T-cell (primary cell): Measurements from ENCODE around the gene PRKCA. TPM values are rescaled to one million over a fixed set of nuclear protein-coding genes. Genes with fewer than 3 reads are reported as not detected.
"Not testable (repeated sequence)": the region's sequence is repeated elsewhere in the genome, so short reads cannot be mapped to it uniquely, and the experiment has no call there.

Experiments used
- ATAC-seq, 4 experiments: fragments of 200-7000 bp in 3 of 4; fragments of 150-1000 bp in 1 of 4; cut with Tn5 transposase; replicated peaks in 1 of 4; 1 replicate in 3 of 4; 2 replicates in 1 of 4; pipeline ENCODE4 v1.10.0; 2021; ENCODE audit warnings: moderate library complexity in 3 of 4, mild to moderate bottlenecking in 2 of 4, moderate number of reproducible peaks in 1 of 4
- CTCF ChIA-PET, 2 donors: fragments of 300-600 bp; sonication (Branson Sonifier 250); formaldehyde crosslinking; loops; one replicate each; lab custom pipeline; 2022; ENCODE audit warnings: antibody characterized with exemption in 2 of 2; lab: Charles Lee
- POLR2A ChIA-PET, 2 donors: fragments of 300-600 bp; sonication (Branson Sonifier 250); formaldehyde crosslinking; loops; one replicate each; lab custom pipeline; 2022; ENCODE audit warnings: antibody characterized with exemption in 2 of 2; lab: Charles Lee
- DNase-seq, 35 experiments: peaks; one replicate each; pipeline versions ENCODE4 v3.0.0 to v3.0.0-alpha.2; 2013 to 2023
- H3K27ac ChIP-seq: one replicate; pipeline ENCODE4 v1.5.1; 2013; ENCODE audit warnings: low read length
- H3K27me3 ChIP-seq, 2 experiments: replicated peaks in 1 of 2; 1 replicate in 1 of 2; 2 replicates in 1 of 2; pipeline versions ENCODE4 v1.6.1 to v1.7.0; 2013; ENCODE audit warnings: low read length in 1 of 2, mixed read lengths in 1 of 2; ENCODE audit not compliant: control insufficient read depth in 2 of 2, insufficient read depth in 2 of 2; ENCODE audit errors: extremely low read depth in 1 of 2
- H3K36me3 ChIP-seq, 2 donors: 1 replicate in 1 of 2; 2 replicates in 1 of 2; pipeline versions ENCODE4 v1.6.1 to v1.7.0; 2013; ENCODE audit warnings: low read length in 1 of 2; ENCODE audit not compliant: control insufficient read depth in 2 of 2, insufficient read depth in 1 of 2; ENCODE audit errors: extremely low read depth in 1 of 2
- H3K4me1 ChIP-seq, 2 experiments: 1 replicate in 1 of 2; 2 replicates in 1 of 2; pipeline versions ENCODE4 v1.6.1 to v1.7.0; 2013; ENCODE audit warnings: low read length in 2 of 2, mixed read lengths in 1 of 2; ENCODE audit not compliant: insufficient read depth in 2 of 2, control insufficient read depth in 1 of 2; ENCODE audit errors: extremely low read depth in 1 of 2
- H3K4me3 ChIP-seq, 2 donors: 1 replicate in 1 of 2; 2 replicates in 1 of 2; pipeline versions ENCODE4 v1.5.1 to v1.7.0; 2013; ENCODE audit warnings: mild to moderate bottlenecking in 2 of 2, low read length in 1 of 2, moderate library complexity in 1 of 2; ENCODE audit not compliant: control insufficient read depth in 1 of 2; ENCODE audit errors: extremely low read depth in 1 of 2
- H3K9me3 ChIP-seq: 2 replicates; pipeline ENCODE4 v1.7.0; 2013
- H3K27ac Mint-ChIP-seq, 2 donors: one replicate each; pipeline ENCODE4 v1.8.0; 2020 to 2021; ENCODE audit warnings: mild to moderate bottlenecking in 2 of 2, mixed read lengths in 2 of 2
- H3K27me3 Mint-ChIP-seq, 2 donors: one replicate each; pipeline ENCODE4 v1.8.0; 2021 to 2022; ENCODE audit warnings: mixed read lengths in 2 of 2
- H3K36me3 Mint-ChIP-seq: one replicate; pipeline ENCODE4 v1.8.0; 2021; ENCODE audit warnings: mixed read lengths
- H3K4me1 Mint-ChIP-seq, 3 donors: one replicate each; pipeline ENCODE4 v1.8.0; 2020 to 2022; ENCODE audit warnings: mixed read lengths in 3 of 3, mild to moderate bottlenecking in 1 of 3
- H3K4me3 Mint-ChIP-seq, 3 donors: one replicate each; pipeline ENCODE4 v1.8.0; 2020 to 2022; ENCODE audit warnings: mild to moderate bottlenecking in 3 of 3, mixed read lengths in 3 of 3, moderate library complexity in 3 of 3
- H3K9me3 Mint-ChIP-seq, 3 donors: one replicate each; pipeline ENCODE4 v1.8.0; 2020 to 2022; ENCODE audit warnings: mixed read lengths in 3 of 3
- WGBS: methylation state at CpG from one replicate; pipeline ENCODE4 v1.1.5; 2013; ENCODE audit warnings: missing lambda C conversion rate; ENCODE audit not compliant: insufficient coverage; 5-methylcytosine and 5-hydroxymethylcytosine counted together
- total RNA-seq, 35 experiments: library from RNA in 6 of 35; stranded (reverse) in 6 of 35; fragments of 120-200 nt in 1 of 35; gene quantifications; one replicate each; pipeline versions ENCODE4 v1.2.1 to v1.2.4 and lab custom pipeline; 2013 to 2026

PRKCA gene
- total RNA-seq, 5 donors from 2014 or later (not counting 1 experiment from before 2014, with no cell fraction given): 75.9 to 128 (median 82.0) TPM

DNA sequence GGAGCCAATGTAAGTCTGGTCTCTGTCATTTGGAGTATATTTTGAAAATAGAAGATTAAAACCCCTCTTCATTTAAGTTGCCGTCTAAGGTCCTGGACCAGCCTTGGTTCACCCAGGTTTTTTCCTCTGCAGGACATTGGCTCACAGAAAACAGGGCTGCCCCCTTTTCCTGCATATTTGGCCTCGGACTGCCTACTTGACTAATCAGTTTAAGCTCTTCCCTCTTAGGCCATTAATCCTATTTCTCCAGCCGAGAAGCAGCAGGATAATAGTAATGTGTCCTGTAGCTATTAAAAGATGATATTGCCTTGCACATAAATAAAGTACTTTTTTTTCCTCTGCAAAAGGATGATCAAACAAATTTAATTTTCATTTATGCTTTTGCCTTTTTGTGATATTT, 52.1 kb downstream of the PRKCA start:
- no peaks in the 10 kb centered on the region for H3K36me3 ChIP-seq
- DNase-seq (no peak), ATAC-seq (no peak)
- H3K36me3 Mint-ChIP-seq: no peaks in the 10 kb centered on the region
- H3K9me3 Mint-ChIP-seq: no peaks in the 10 kb centered on the region
- no peaks in the 10 kb centered on the region for H3K27me3 Mint-ChIP-seq
- no peak overlapping the region for H3K27ac ChIP-seq
- H3K9me3 ChIP-seq: no peaks in the 10 kb centered on the region
- WGBS: 100% methylated on average over 1 of the region's 3 CpGs
- POLR2A ChIA-PET: no interaction called here
- CTCF ChIA-PET: interaction anchor here in 1 of 2 donors (0.6 kb wide), 1 partner anchor 49 kb away, joined by 3 read pairs; no protein-coding TSS in a partner anchor
- H3K4me3 Mint-ChIP-seq: no peak overlapping the region
- no peak overlapping the region for H3K27ac Mint-ChIP-seq
- H3K27me3 ChIP-seq: no peaks in the 10 kb centered on the region
- H3K4me3 ChIP-seq: no peak overlapping the region
- H3K4me1 Mint-ChIP-seq: peaks cover 70 to 82% (median 73%) of the 10 kb centered on the region in 3 donors
- H3K4me1 ChIP-seq: peaks cover 0 to 20% of the 10 kb centered on the region in 2 experiments

DNA sequence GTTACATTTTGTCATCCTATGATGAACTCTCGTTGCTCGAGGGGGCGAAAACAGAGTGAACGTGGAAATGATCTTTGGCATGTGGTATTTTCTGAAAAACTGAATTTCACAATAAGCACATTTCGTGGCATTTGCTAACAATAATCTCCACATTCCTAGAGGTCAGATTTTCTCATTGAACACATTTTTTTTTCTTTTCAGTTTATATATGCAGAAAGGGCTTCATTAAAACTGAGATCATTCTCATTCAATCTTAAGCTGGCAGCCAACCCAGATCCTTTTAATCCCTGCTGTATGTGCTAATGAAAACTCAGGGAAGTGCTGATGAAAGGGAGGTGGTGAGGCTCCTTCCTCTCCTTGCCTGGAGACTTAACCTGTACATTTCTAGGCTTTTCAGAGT, 52.6 kb downstream of the PRKCA start:
- H3K4me1 Mint-ChIP-seq: peaks cover 70 to 79% (median 70%) of the 10 kb centered on the region in 3 donors
- H3K36me3 Mint-ChIP-seq: no peaks in the 10 kb centered on the region
- H3K4me1 ChIP-seq: peaks cover 0 to 20% of the 10 kb centered on the region in 2 experiments
- H3K4me3 Mint-ChIP-seq: no peak overlapping the region
- no peak overlapping the region for H3K27ac Mint-ChIP-seq
- H3K27me3 Mint-ChIP-seq: no peaks in the 10 kb centered on the region
- 100% methylated on average over 1 of the region's 5 CpGs for WGBS
- POLR2A ChIA-PET: no interaction called here
- no peaks in the 10 kb centered on the region for H3K9me3 Mint-ChIP-seq
- H3K27ac ChIP-seq: no peak overlapping the region
- DNase-seq (no peak), ATAC-seq (no peak)
- no peaks in the 10 kb centered on the region for H3K27me3 ChIP-seq
- no peak overlapping the region for H3K4me3 ChIP-seq
- no peaks in the 10 kb centered on the region for H3K36me3 ChIP-seq
- CTCF ChIA-PET: no interaction called here
- H3K9me3 ChIP-seq: no peaks in the 10 kb centered on the region

DNA sequence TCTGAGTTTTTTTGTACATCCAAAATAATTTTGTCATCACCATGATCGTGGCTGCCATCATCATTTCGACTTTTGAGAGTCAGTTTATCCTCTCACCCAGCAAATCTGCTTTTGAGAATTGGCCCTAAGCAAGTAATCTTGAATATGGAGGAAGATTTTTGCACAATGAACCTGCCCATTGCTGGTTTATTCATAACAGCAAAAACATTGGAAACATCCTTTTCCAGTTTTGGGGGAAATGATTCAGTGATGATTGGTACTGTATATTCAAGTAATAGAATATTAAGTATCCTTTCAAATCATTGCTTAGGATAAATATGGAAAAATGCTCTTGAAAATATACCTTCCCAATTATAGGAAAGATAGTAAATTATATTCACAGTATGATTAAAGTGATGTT, 53.1 kb downstream of the PRKCA start:
- no peaks in the 10 kb centered on the region for H3K27me3 ChIP-seq
- no peak for DNase-seq
- no peaks in the 10 kb centered on the region for H3K36me3 ChIP-seq
- Mint-ChIP-seq H3K4me3 (no peak overlapping the region), H3K27ac (no peak overlapping the region), H3K27me3 (no peaks in the 10 kb centered on the region), H3K36me3 (peaks cover under 1% of the 10 kb centered on the region), H3K4me1 (peaks cover 70 to 81% (median 72%) of the 10 kb centered on the region in 3 donors), H3K9me3 (no peaks in the 10 kb centered on the region)
- H3K4me1 ChIP-seq: peaks cover 0 to 19% of the 10 kb centered on the region in 2 experiments
- POLR2A ChIA-PET: no interaction called here
- H3K9me3 ChIP-seq: no peaks in the 10 kb centered on the region
- ATAC-seq: no peak
- CTCF ChIA-PET: no interaction called here
- no peak overlapping the region for H3K4me3 ChIP-seq
- no peak overlapping the region for H3K27ac ChIP-seq
- no CpG with 5 or more reads among the region's 2 CpGs for WGBS

DNA sequence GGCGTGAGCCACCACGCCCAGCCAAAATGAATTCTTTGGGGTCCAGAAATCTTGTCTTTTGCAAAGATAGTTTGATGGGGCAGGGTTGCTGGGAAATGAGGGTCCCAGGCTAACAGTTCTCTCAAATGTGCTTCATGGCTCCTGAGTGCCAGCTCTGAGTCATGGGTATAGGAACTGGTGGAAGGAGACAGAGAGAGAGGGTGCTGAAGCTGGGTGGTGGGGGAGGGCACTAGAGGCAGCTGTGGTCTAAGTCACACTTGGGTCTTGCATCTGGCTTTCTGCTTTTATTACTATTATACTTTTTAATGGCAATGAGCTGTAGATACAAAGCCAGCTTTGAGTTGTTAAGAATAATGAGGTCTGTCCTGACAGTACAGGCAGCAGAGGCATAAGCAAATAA, 54.6 kb downstream of the PRKCA start:
- no peaks in the 10 kb centered on the region for H3K27me3 Mint-ChIP-seq
- H3K36me3 ChIP-seq: no peaks in the 10 kb centered on the region
- H3K36me3 Mint-ChIP-seq: peaks cover 6% of the 10 kb centered on the region
- ChIA-PET CTCF (no interaction called here), POLR2A (no interaction called here)
- no peaks in the 10 kb centered on the region for H3K9me3 Mint-ChIP-seq
- no peak for ATAC-seq
- no peak overlapping the region for H3K27ac ChIP-seq
- 100% methylated on average over 2 of the region's 2 CpGs for WGBS
- DNase-seq: no peak
- H3K4me3 ChIP-seq: no peak overlapping the region
- no peaks in the 10 kb centered on the region for H3K27me3 ChIP-seq
- H3K9me3 ChIP-seq: no peaks in the 10 kb centered on the region
- H3K4me3 Mint-ChIP-seq: no peak overlapping the region
- peak overlapping the region in 1 of 2 donors; percentile 48 for H3K27ac Mint-ChIP-seq
- peaks cover 70 to 79% (median 71%) of the 10 kb centered on the region in 3 donors for H3K4me1 Mint-ChIP-seq
- H3K4me1 ChIP-seq: peaks cover 0 to 7% of the 10 kb centered on the region in 2 experiments

DNA sequence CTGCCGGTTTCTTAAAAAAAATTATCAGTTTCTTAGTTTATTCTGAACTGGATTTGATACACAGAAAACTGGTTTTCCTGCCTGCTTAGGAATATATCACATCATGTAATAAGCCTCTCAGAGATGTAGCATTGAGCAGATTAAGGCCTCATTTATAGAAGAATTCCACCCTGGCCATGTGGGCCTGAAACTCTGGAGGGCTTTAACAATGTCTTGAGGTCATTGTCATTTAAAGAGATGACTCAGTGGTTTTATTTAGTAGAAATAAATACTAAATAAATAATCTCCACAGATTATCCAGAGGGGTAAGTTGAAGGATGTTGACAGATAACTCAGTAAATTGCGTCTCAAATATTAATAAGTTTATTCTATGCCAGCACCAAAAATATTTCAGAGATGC, 56.9 kb downstream of the PRKCA start:
- Histone ChIP-seq H3K4me1 (peaks cover 1 to 5% of the 10 kb centered on the region in 2 experiments), H3K4me3 (no peak overlapping the region), H3K36me3 (no peaks in the 10 kb centered on the region), H3K9me3 (no peaks in the 10 kb centered on the region), H3K27ac (no peak overlapping the region), H3K27me3 (no peaks in the 10 kb centered on the region)
- ATAC-seq (no peak), DNase-seq (no peak)
- H3K27ac Mint-ChIP-seq: no peak overlapping the region
- no peaks in the 10 kb centered on the region for H3K9me3 Mint-ChIP-seq
- H3K36me3 Mint-ChIP-seq: peaks cover 6% of the 10 kb centered on the region
- ChIA-PET POLR2A (interaction anchor here in 1 of 2 donors (0.5 kb wide), 1 partner anchor 20 kb away, joined by 3 read pairs; no protein-coding TSS in a partner anchor), CTCF (no interaction called here)
- no peaks in the 10 kb centered on the region for H3K27me3 Mint-ChIP-seq
- WGBS: no CpG with 5 or more reads among the region's 2 CpGs
- H3K4me1 Mint-ChIP-seq: peaks cover 69 to 76% (median 70%) of the 10 kb centered on the region in 3 donors
- no peak overlapping the region for H3K4me3 Mint-ChIP-seq

DNA sequence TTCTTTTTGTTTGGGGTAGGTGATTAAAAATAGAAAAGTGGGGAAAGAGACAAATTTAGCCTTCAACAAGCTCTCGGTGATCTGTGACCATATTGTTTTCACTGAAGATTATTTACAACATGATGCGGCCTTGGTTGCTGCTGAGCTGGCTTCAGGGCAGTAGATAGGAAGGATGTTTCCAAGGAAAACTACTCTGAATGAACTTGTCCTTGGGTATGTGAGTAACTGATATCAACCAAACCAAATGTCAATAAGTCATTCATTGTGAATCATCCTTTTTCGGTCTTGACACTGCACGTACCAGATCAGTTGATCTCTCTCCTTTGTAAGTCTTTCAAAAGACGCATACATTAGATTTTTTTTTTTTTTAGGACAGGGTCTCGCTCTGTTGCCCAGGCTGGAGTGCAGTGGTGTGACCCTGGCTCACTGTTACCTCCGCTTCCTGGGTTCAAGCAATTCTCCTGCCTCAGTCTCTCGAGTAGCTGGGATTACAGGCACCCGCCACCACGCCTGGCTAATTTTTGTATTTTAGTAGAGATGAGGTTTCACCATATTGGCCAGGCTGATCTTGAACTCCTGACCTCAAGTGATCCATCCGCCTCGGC, 58.6 kb downstream of the PRKCA start:
- H3K36me3 Mint-ChIP-seq, H3K9me3 Mint-ChIP-seq, H3K9me3 ChIP-seq, H3K4me3 ChIP-seq, H3K27me3 Mint-ChIP-seq, H3K27me3 ChIP-seq, ATAC-seq, H3K36me3 ChIP-seq, H3K27ac Mint-ChIP-seq, CTCF ChIA-PET, H3K27ac ChIP-seq, DNase-seq, H3K4me3 Mint-ChIP-seq: not testable (repeated sequence)
- H3K4me1 Mint-ChIP-seq: peaks cover 75 to 81% (median 75%) of the 10 kb centered on the region in 3 donors
- 91% methylated on average over 4 of the region's 12 CpGs for WGBS
- POLR2A ChIA-PET: interaction anchor here (0.7 kb wide), 2 partner anchors 45 to 65 kb away, joined by 6 to 7 read pairs; no protein-coding TSS in a partner anchor
- peaks cover 8 to 14% of the 10 kb centered on the region in 2 experiments for H3K4me1 ChIP-seq
